Thoracic aorta (tissue), 2 donors: Measurements from ENCODE around the gene SLC25A26. TPM values are rescaled to one million over a fixed set of nuclear protein-coding genes. Genes with fewer than 3 reads are reported as not detected.
A peak's percentile ranks its signal among the peaks of the same experiment; 100 is the strongest.
"Not testable (repeated sequence)": the region's sequence is repeated elsewhere in the genome, so short reads cannot be mapped to it uniquely, and the experiment has no call there.

Source experiments
- ATAC-seq: fragments of 150-250 bp; one replicate; pipeline ENCODE4 v1.8.0; 2017; ENCODE audit warnings: low read depth; ENCODE audit not compliant: insufficient number of reproducible peaks, low FRiP score
- DNase-seq: peaks from one replicate; pipeline ENCODE4 v3.0.0-alpha.2; 2020; ENCODE audit warnings: low spot score
- H3K27ac ChIP-seq, 2 donors: fragments of 200-600 bp; sonication (generic); 1 replicate in 1 of 2; 2 replicates in 1 of 2; pipeline ENCODE4 v1.5.1; 2016; ENCODE audit warnings: mild to moderate bottlenecking in 2 of 2, moderate library complexity in 2 of 2
- H3K27me3 ChIP-seq: fragments of 200-600 bp; sonication (generic); replicated peaks from 2 replicates; pipeline ENCODE4 v1.6.0; 2016; ENCODE audit warnings: mild to moderate bottlenecking; ENCODE audit not compliant: insufficient read depth
- H3K36me3 ChIP-seq: fragments of 200-600 bp; sonication (generic); one replicate; pipeline ENCODE4 v1.5.1; 2016
- H3K4me1 ChIP-seq, 2 donors: fragments of 200-600 bp; sonication (generic); 1 replicate in 1 of 2; 2 replicates in 1 of 2; pipeline versions ENCODE4 v1.5.1 to v1.6.0; 2016; ENCODE audit warnings: low read depth in 2 of 2, mild to moderate bottlenecking in 1 of 2; ENCODE audit not compliant: control insufficient read depth in 1 of 2
- H3K4me3 ChIP-seq: fragments of 200-600 bp; sonication (generic); 2 replicates; pipeline ENCODE4 v1.5.1; 2016; ENCODE audit warnings: mild to moderate bottlenecking
- H3K9me3 ChIP-seq: fragments of 200-600 bp; sonication (generic); 2 replicates; pipeline ENCODE4 v1.5.1; 2016
- CTCF ChIP-seq: fragments of 200-600 bp; sonication (generic); IDR thresholded peaks from one replicate; pipeline ENCODE4 v1.5.1; 2019; ENCODE audit warnings: antibody characterized with exemption
- total RNA-seq, 2 donors: library from RNA; depleted of rRNA; stranded (reverse); fragments of >200 nt; gene quantifications; one replicate each; pipeline versions ENCODE4 v1.1.0 to v1.2.3, GENCODE V29; 2016

SLC25A26 gene
- total RNA-seq, 2 donors from 2014 or later: 32.5 to 32.8 TPM

GRCh38 chr3:66419036-66419435 lies 198.2 kb downstream of the SLC25A26 start:
- no peak for ATAC-seq
- peaks cover 9 to 62% of the 10 kb centered on the region in 2 donors for H3K4me1 ChIP-seq
- peak overlapping the region; percentile 75 to 89 for H3K27ac ChIP-seq
- no peak for DNase-seq
- no peaks in the 10 kb centered on the region for H3K36me3 ChIP-seq
- H3K4me3 ChIP-seq: peak overlapping the region; percentile 39
- TF ChIP-seq CTCF: no peak
- H3K9me3 ChIP-seq: no peaks in the 10 kb centered on the region
- H3K27me3 ChIP-seq: no peaks in the 10 kb centered on the region

- peaks cover 25 to 64% of the 10 kb centered on the region in 2 donors for H3K4me1 ChIP-seq
- H3K4me3 ChIP-seq, H3K27me3 ChIP-seq, H3K9me3 ChIP-seq, H3K27ac ChIP-seq, H3K36me3 ChIP-seq, ATAC-seq, DNase-seq: not testable (repeated sequence)
These were observed 200.3 kb downstream of the SLC25A26 start for GRCh38 chr3:66421144-66421543.

- not testable (repeated sequence) for H3K36me3 ChIP-seq, ATAC-seq, H3K27me3 ChIP-seq, H3K4me3 ChIP-seq, H3K9me3 ChIP-seq, H3K27ac ChIP-seq, DNase-seq
- H3K4me1 ChIP-seq: peaks cover 25 to 64% of the 10 kb centered on the region in 2 donors
These were observed 201.1 kb downstream of the SLC25A26 start for GRCh38 chr3:66421893-66422292.

GRCh38 chr3:66423791-66424190 lies 203.0 kb downstream of the SLC25A26 start:
- no peak overlapping the region for H3K4me3 ChIP-seq
- H3K27ac ChIP-seq: peak overlapping the region in 1 of 2 donors; percentile 24
- H3K9me3 ChIP-seq: no peaks in the 10 kb centered on the region
- DNase-seq (no peak), ATAC-seq (no peak)
- TF ChIP-seq CTCF: no peak
- H3K27me3 ChIP-seq: no peaks in the 10 kb centered on the region
- peaks cover 34 to 65% of the 10 kb centered on the region in 2 donors for H3K4me1 ChIP-seq
- H3K36me3 ChIP-seq: no peaks in the 10 kb centered on the region

GRCh38 chr3:66425032-66425431 lies 204.2 kb downstream of the SLC25A26 start:
- no peaks in the 10 kb centered on the region for H3K36me3 ChIP-seq
- no peak for ATAC-seq
- H3K27ac ChIP-seq: peak overlapping the region; percentile 24 to 25
- no peaks in the 10 kb centered on the region for H3K9me3 ChIP-seq
- DNase-seq: no peak
- peaks cover 27 to 63% of the 10 kb centered on the region in 2 donors for H3K4me1 ChIP-seq
- no peaks in the 10 kb centered on the region for H3K27me3 ChIP-seq
- no peak for TF ChIP-seq CTCF
- no peak overlapping the region for H3K4me3 ChIP-seq

GRCh38 chr3:66425576-66426114 lies 204.8 kb downstream of the SLC25A26 start:
- H3K27ac ChIP-seq: peak overlapping the region; percentile 24 to 25

More at GRCh38 chr3:66425576-66426114, 204.8 kb downstream of the SLC25A26 start:
- no peak overlapping the region for H3K4me3 ChIP-seq
- peaks cover 27 to 67% of the 10 kb centered on the region in 2 donors for H3K4me1 ChIP-seq
- no peaks in the 10 kb centered on the region for H3K27me3 ChIP-seq
- DNase-seq (no peak), ATAC-seq (no peak)
- TF ChIP-seq CTCF: no peak
- no peaks in the 10 kb centered on the region for H3K36me3 ChIP-seq
- no peaks in the 10 kb centered on the region for H3K9me3 ChIP-seq
